GM19468 (cell line): Measurements from ENCODE around the gene RASA3.

Experiments used
- ATAC-seq: cut with Tn5 transposase; IDR thresholded peaks from one replicate; pipeline ENCODE4 v1.9.1; 2021; ENCODE audit warnings: mild to moderate bottlenecking, moderate library complexity, moderate number of reproducible peaks; ENCODE audit not compliant: unreplicated experiment; ENCODE audit errors: extremely low read depth

The RASA3 gene

DNA sequence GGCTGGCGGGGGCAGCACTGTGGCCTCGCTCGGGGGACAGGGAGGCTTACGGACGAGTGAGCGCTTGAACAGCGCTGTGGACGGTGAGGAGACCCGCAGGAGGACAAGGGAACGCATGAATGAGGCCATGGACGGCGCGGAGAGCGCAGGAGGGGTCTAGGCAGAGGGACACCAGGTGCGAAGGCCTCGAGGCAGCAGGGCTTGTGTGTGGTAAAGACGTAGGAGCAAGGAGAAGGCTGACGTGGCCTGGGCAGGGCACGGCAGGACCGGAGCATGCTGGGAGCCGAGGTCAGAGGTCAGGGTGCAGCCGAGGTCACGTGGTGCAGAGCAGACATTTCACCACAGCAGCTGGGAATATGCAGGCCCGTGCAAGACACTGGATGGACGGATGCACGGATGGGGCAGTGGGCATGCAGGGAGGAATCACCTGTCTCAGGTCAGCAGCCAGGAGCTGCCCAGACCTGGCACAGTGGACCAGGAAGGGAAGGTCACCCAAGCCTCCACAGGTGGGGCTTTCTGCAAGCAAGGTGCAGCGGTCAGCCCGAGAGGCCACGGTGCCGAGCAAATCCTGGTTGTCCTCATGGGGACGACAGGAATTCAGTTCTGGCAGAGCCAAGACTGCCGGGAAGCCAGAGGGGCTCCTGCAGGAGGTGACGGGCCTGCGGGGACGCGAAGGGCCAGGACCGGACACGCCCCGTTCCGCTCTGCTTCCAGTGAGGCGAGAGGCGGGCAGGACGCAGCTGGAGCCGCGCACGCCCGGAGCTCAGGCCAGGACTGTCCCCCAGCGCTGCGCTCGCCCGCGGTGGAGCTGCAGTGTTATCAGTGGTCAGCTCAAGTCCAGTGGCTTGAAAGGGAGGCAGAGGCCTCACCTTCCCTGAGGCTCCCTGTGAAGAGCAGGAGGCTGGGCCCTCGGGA is 72.2 kb downstream of the RASA3 start:
- ATAC-seq, result no peak

DNA sequence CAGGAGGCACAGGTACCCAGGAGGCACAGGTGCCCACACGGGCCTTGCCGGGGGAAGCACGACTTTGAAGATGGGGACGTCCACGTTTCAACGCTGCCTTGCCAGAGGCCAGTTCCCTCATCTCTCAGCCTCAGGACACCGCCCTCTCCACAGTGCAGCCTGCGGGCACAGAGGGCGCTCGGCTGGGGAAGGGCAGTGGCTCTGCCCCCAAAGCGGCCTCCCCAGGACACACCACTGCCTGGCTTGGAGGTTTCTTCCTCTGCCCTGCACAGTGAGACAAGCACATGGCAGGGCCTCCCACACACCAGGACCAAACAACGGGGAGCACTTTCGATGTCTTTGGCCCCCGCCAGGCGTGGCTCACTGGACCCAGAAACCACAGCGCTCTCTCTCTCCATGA is 73.0 kb downstream of the RASA3 start:
- no peak for ATAC-seq

DNA sequence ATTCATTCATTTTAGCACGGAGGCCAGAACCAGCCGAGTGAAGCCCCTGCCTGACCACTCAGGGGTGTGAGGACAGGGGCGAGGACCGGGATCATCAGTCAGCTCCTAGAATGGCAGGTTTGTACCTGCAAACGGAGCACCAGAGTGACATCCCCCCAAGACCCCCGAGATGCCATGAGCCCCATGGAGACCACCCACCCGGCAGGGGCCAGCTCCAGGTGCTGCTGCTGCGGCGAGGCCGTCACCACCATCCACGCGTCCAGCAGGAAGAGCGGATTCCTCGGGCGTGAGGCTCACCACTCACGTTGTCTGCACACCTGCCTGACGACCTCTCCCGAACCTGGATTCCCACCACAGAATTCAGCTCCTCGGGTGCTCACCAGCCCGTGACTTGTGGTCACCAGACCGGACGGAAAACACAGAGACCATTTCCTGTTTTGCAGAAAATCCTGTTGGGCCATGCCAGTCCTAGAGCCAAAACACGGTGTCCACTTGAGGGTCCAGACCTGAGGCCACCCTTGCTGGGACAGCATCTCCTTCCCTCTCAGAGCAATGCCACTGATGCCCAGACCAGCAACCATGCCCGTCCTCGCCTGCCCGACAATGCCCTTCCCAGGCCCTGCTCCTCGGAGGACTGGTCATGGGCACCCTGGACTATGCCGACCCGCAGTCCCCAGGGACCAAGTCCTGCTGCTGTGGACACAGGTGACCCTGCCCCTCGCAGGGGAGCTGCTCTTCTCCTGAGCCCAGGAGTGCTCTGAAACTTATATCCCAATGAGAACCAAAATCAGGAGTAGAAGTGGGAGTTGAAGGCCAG is 74.2 kb downstream of the RASA3 start:
- no peak for ATAC-seq

DNA sequence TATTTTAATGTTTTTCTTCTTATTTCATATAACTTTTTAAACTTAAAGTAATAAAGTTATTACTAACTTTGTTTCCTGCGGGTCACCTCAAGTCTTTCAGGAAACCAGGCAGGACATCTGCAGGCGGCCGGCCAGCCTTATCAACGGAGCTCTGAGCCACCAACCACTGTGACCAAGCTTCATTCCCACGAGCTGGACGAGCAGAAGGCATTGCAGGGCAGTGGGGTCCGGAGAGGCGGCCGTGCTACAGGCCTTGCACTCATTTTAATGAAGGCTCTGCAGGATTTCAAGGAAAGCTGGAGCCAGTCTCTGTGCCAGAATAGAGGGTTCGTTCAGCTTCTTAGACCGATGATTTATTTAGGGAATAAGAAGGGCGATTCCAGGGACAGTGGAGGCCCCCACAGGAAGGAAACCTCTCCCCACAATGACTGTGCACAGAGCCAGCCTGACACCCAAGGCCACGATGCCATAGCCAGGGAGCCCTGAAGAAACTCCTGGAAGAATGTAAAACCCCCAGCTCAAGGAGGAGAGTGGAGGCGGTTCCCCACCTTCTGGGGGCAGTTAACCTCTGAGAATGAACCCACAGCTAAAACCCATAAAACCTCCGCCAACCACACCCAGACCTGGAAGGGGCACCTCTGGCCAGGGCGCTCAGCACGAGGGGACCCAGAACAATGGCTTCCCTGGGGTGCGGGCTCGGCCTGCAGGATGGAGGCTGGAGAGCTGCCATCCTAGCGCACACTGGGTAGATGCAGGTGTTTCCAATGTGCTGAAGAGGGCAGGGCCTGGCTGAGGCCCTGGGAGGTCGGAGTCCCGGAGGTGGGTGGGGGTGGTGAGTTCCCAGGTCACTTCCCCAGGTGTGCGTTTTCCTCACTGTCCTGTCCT is 75.0 kb downstream of the RASA3 start:
- no peak for ATAC-seq

DNA sequence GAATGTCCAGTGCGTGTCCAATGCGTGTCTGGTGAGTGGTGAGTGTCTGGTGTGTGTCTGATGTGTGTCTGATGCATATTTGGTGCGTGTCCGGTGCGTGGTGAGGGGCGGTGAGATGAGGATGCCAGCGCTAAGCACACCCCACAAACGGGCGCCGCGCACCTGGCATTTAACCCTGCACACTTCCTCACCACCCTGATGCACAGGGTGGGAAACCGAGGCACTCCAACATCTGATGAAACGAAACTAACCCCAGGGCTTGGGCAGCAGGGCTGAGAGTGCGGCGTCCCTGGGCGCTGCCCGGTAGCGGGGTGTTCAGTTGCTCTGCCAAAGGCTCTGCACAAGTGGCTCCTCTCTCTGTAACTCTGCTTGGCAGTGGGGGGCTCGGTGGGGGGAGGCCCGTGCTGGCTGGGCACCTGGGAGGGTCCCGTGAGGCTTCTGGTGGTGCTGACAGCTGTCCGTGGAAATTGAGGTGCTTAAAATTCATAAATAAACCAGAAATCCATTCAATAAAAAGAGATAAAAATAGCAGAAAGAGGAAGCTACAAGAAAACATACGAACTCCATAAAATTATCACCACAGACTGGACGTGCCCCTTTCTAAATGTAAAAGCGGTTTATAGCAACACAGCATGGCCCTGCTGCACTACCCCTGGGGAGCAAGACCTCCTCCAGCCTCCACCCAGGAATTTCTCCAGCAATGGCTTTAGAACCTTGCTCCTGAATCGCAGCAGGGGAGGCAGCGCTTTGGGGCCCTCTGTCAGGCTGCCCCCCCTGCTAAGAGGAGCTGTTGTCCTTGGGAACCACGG is 76.0 kb downstream of the RASA3 start:
- ATAC-seq, result no peak

DNA sequence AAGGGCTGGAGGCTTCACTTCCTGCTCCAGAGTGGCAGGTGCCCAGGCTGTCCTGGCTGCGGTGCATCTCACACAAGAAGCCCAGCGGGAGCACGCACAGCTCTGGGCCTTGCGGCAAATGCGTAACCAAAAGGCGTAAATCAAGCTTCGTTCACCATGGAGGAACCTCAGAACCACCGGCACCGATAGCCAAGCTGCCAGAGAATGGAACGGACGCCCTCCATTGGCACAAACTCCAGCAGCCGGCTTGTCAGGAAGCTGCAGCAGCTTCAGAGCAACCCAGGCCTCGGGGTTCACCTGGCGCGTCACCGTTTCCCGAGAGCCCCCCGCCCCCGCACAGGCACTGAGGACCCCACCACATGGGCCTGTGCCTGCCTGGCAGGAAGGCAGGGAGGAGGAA is 76.7 kb downstream of the RASA3 start:
- ATAC-seq, result no peak

DNA sequence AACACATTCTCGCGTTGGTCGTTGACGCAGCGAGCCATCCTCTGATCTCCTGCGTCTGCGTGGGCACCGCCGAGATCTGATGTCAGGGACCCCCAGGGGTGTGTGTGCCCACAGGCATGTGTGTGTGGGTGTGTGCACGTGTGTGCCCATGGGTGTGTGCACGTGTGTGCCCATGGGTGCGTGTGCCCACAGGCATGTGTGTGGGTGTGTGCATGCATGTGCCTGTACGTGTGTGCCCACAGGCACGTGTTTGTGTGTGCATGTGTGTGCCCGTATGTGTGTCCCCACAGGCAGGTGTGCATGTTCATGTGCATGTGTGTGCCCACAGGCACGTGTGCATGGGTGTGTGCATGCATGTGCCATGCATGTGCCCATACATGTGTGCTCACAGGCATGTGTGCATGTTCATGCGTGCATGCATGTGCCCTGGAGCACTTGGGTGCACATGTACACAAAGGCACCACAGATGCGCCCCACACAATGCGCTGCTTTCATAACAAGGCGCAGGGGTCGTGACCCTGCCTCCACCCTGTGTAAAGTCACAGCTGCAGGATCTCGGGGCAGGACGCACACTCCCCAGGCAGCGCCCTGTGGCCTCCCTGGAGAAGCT is 77.5 kb downstream of the RASA3 start:
- ATAC-seq, result no peak

DNA sequence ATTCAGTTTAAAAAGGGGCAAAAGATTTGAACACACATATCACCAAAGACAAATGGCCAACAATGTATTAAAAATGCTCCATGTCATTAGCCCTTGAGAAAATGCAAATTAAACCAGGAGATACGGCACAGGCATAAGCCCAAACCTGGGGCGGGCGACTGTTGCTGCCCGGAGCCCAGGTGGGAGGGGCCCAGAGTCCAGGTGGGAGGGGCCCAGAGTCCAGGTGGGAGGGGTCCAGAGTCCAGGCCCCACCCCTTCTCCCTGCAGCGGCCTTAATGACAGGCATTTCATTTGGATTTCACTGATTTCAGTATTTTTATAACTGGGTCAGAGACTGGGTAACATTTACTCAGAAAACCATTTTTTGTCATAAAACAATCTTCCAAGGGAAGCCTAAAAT is 78.2 kb downstream of the RASA3 start:
- no peak for ATAC-seq

DNA sequence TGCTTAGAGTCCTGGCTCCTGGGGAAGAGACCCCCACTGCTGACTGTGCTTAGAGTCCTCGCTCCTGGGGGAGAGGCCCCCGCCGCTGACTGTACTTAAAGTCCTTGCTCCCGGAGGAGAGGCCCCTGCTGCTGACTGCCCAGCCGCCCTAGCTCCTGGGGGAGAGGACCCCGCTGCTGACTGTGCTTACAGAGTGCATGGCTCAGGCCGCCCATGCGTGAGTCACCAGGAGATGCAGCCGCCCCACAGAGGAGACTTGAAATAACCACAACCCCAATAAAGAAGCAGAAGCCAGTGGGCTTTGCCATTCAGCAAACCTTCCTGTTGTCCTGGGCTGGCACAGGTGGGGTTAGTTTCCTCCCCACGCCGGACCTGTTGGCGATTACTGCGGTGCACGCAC is 79.4 kb downstream of the RASA3 start:
- no peak for ATAC-seq

DNA sequence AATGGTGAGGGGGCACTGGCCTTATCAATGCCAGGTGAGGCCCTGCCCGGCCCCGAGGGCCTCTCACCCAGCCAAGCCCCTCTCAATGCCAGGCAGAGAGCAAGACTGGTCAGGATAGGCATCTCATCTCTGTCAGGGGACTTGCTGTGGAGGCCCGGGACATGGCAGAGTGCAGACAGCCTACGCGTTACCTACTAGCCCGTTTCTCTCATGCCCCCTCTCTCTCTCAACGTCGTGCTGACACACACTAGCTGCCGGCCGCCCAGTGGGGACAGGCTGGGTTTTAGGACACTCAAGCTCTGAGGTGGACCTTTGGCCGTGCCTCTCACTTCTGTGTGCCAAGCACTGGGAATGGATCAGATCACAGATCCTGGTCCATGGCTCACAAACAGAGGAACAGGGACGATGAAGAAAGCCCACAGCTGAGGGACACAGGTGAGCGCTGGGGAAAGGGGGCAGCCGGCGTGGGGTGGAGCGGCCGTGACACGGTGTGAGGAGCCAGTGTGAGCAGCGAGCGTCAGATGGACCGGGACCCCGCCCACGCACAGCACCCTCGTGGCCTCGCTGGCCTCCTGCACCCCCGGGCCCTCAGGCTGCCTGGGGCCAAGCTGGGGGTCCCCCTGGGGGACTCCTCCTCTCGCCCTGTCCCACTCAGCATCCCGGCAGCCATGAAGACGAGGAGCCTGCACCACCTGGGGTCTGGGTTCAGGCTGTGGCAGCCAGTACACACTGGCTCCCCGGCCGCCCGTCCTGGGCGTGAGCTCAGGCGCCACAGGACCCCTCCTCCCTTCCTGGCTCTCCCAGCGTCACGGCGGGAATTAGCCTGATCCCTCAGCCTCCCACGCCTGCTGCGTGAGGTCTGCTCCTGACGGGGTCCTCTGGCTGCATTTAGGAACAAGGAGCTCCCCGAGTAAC is 81.6 kb downstream of the RASA3 start:
- ATAC-seq, result no peak

DNA sequence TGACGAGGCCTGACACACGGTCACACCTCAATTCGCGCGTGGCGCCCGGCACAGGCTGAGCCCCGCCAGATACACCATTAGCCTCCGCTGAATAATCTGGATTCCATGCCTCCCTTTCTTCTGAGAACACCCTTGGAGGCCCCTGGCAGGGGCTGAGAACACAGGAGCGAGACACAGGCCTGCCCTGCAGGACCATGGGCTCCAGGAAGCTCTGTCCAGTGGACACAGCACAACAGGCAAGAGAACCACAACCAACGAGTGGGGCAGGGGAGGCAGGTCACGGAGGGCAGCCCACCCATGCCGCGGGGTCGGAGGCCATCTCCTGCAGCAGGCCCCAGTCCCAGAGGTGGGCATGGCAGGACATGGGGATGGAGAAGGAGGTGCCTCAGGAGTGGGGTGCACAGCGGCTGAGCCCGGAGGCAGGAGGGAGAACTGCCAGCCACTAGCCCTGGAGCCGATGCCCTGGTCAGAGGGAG is 82.8 kb downstream of the RASA3 start:
- no peak for ATAC-seq

DNA sequence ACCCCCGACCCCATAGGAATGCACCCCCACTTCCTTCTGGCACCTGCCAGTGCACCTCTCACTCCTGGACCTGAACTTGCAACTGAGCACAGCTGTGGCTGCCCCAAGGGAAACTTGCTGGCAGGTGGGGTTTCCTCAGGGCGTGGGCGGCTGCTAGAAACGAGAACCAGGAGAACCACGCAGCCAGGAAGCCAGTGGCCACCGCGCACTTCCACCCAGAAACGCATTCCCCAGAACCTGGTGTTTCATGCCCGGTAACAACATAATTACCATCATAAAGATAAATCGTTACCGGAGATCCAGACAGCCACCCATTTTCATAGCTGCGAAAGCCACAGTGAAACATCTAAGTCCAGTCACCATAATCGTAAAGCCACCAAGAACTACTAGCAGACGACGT is 83.4 kb downstream of the RASA3 start:
- no peak for ATAC-seq

DNA sequence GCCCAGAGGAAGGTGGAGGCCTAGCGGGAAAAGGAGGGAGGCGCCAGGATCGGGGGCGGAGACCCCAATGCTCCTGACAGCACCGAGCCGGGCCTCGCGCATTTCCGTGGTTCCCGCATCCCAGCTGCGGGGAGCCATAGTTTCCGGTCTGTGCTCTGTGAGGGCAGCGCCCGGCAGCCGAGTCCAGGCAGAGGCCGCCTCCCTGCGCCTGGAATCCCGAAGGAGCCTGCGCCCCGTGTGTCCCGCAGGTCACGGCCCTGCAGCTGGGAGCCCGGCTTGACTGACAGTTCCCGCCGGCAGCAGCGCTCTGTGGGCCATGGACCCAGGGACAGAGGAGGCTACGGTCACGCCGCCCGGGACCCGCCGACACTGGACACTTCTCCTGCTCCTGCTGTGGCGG is 84.0 kb downstream of the RASA3 start:
- no peak for ATAC-seq

DNA sequence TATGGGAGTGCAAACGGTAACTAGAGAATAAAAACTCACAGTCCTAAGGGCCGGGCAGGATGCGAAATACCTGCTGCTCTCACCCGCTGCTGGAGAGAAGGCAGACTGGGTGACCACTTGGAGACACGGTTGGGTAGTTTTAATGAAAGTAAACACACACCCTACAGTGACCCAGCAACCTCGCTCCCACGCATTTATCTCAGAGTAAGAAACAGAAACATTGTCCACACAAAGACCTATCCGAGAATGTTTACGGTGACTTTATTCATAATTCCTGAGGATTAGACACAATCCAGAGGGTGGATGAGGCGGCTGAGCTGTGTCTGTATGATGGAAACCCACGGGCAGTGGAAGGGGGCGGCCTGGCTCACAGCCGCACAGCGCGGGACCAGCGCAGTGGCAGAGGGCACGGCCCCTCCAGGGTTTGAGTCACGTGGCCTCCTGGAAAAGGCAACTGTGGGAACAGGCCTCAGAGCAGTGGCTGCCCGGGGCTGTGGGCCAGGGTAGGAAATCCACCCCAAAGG is 85.0 kb downstream of the RASA3 start:
- peak; percentile 86 for ATAC-seq

DNA sequence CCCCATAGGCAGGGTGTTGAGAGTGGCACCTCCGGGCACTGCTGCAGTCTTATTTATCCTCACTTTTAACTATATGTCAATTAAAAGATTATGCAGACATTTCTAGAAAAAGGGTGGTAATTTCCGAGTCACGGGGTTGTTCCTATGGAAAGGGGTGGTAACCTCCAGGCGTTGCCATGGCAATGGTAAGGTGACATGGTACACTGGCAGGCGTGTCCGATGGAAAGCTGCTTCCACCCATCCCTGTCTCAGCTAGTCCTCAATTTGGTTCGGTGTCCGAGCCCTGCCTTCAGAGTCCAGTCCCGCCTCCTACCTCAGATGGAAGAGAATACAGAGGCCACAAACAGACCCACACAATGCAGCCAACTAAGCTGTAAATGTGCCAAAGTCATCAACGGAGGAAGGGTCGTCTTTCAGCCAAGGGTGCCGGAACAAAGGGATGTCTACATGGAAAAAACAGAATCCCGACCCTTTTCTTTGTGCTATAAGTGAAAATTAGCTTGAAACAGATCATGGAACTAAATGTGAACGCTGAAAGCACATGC is 85.9 kb downstream of the RASA3 start:
- no peak for ATAC-seq

DNA sequence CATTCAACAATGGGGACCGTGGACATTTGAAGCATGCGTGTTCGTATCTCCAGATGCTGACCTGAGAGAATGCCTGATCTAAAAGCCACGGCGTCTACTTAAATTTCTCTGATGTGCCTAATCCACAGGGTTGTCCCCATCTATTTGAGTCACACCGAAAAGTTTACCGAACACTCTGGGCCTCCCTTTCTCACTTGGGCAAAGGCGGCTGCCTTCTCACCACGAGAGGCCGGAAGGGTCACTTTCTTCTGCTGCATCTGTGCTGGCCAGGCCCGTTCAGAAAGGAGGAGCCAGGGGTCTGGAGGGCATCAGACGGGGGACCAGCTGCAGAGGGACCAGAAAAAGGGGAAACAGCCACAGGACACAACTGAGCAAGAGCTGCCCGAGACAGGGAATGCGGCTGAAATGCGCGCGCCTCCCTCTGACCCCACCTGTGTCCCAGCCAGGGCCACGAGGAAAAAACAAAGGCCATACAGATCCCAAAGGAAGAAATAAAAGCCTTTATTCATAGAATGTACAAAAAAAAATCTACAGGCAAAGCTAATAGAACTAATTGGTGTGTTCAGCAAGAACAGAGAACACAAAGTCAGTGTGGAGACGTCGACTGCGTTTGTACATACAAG is 87.2 kb downstream of the RASA3 start:
- ATAC-seq, result no peak

DNA sequence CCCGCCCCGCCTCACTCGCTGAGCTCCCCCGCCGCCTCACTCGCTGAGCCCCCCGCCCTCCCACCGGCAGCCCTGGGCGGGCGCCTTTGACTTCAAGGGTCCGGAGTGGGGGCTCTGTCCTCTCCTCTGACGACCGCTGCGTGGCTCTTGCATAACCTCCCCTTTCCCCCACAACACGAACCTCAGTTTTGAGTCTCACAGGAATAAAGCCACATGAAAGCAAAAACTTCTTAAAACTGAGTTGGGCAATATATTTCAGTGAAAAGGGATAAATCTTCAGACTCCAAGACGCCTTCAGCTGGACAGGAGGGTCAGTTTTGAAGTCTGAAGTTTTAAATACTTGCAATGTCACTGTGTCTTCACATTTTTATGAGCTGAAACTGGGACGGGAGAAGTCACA is 87.9 kb downstream of the RASA3 start:
- ATAC-seq, result no peak
